Measurements from ENCODE around the gene HHLA2. TPM values are rescaled to one million over a fixed set of nuclear protein-coding genes. Genes with fewer than 3 reads are reported as not detected.

The HHLA2 gene
- total RNA-seq, 3 donors from 2014 or later, result 0.48 to 1.8 (median 1.3) TPM

Other genes starting within 250 kb of the HHLA2 start
- 100 to 1,000 TPM; 112 to 126 (median 115) TPM for gene CD47, start 205.5 kb upstream of the HHLA2 start, total RNA-seq
- 10 to 100 TPM; 31.5 to 46.6 (median 38.4) TPM for gene IFT57, start 74.1 kb upstream of the HHLA2 start, total RNA-seq
- gene MYH15, start 214.0 kb downstream of the HHLA2 start, total RNA-seq, result under 1 TPM in 2 of 3 donors, not detected in 1; 0.03 to 0.08 TPM

Data from activated T-cell treated with anti-CD3 and anti-CD28 coated beads, Interleukin-2, amount 50 U/mL, for 4 hours (primary cell).